Neuronal stem cell (in vitro differentiated cells): Measurements from ENCODE around the gene HSPG2.

Source experiments
- DNase-seq: peaks from one replicate; pipeline ENCODE4 v3.0.0-alpha.2; 2013; ENCODE audit warnings: low spot score
- H2AFZ ChIP-seq: one replicate; pipeline ENCODE4 v1.6.1; 2013; ENCODE audit warnings: mild to moderate bottlenecking, low read length, inconsistent platforms
- H2AK5ac ChIP-seq: 2 replicates; pipeline ENCODE4 v1.6.1; 2013; ENCODE audit warnings: low read depth, mild to moderate bottlenecking, inconsistent platforms, low read length, moderate library complexity, mixed read lengths
- H2BK120ac ChIP-seq: 2 replicates; pipeline ENCODE4 v1.6.1; 2013; ENCODE audit warnings: low read depth, mild to moderate bottlenecking, inconsistent platforms, low read length, moderate library complexity, mixed read lengths
- H2BK12ac ChIP-seq: one replicate; pipeline ENCODE4 v1.6.1; 2013; ENCODE audit warnings: low read length, inconsistent platforms
- H2BK15ac ChIP-seq: 2 replicates; pipeline ENCODE4 v1.6.1; 2013; ENCODE audit warnings: mild to moderate bottlenecking, low read length, inconsistent platforms, mixed read lengths
- H2BK5ac ChIP-seq: one replicate; pipeline ENCODE4 v1.6.1; 2013; ENCODE audit warnings: inconsistent platforms, mild to moderate bottlenecking, low read length, moderate library complexity
- H3K14ac ChIP-seq: one replicate; pipeline ENCODE4 v1.6.1; 2013; ENCODE audit warnings: low read length, inconsistent platforms
- H3K18ac ChIP-seq: 2 replicates; pipeline ENCODE4 v1.6.1; 2013; ENCODE audit warnings: low read length, inconsistent platforms
- H3K23ac ChIP-seq: 2 replicates; pipeline ENCODE4 v1.6.1; 2013; ENCODE audit warnings: low read depth, mild to moderate bottlenecking, mixed read lengths, low read length, inconsistent platforms; ENCODE audit not compliant: poor library complexity
- H3K27ac ChIP-seq: replicated peaks from 3 replicates; pipeline ENCODE4 v1.5.1; 2013; ENCODE audit warnings: low read length, inconsistent platforms
- H3K27me3 ChIP-seq, 3 experiments: 2 replicates each; pipeline ENCODE4 v1.6.1; 2013; ENCODE audit warnings: low read length in 3 of 3, mild to moderate bottlenecking in 2 of 3, inconsistent platforms in 1 of 3, low read depth in 1 of 3, mixed read lengths in 1 of 3, moderate library complexity in 1 of 3; ENCODE audit not compliant: control insufficient read depth in 3 of 3, insufficient read depth in 3 of 3
- H3K36me3 ChIP-seq, 2 donors: replicated peaks in 1 of 2; 2 replicates each; pipeline ENCODE4 v1.6.1; 2013; ENCODE audit warnings: low read length in 2 of 2; ENCODE audit not compliant: control insufficient read depth in 2 of 2, insufficient read depth in 2 of 2
- H3K4ac ChIP-seq: 2 replicates; pipeline ENCODE4 v1.6.1; 2013; ENCODE audit warnings: inconsistent platforms, mild to moderate bottlenecking, low read length, moderate library complexity
- H3K4me1 ChIP-seq, 2 donors: 1 replicate in 1 of 2; 2 replicates in 1 of 2; pipeline ENCODE4 v1.6.1; 2013; ENCODE audit warnings: low read length in 2 of 2, low read depth in 1 of 2; ENCODE audit not compliant: control insufficient read depth in 2 of 2, insufficient read depth in 1 of 2
- H3K4me2 ChIP-seq: one replicate; pipeline ENCODE4 v1.6.1; 2013; ENCODE audit warnings: mild to moderate bottlenecking, low read length, inconsistent platforms; ENCODE audit not compliant: insufficient read depth, poor library complexity, severe bottlenecking
- H3K4me3 ChIP-seq, 2 donors: 2 replicates each; pipeline ENCODE4 v1.5.1; 2013; ENCODE audit warnings: low read length in 2 of 2, mild to moderate bottlenecking in 2 of 2, inconsistent platforms in 1 of 2, moderate library complexity in 1 of 2
- H3K79me1 ChIP-seq: one replicate; pipeline ENCODE4 v1.6.1; 2013; ENCODE audit warnings: low read depth, mild to moderate bottlenecking, inconsistent platforms, low read length, moderate library complexity
- H3K9ac ChIP-seq: one replicate; pipeline ENCODE4 v1.6.1; 2013; ENCODE audit warnings: mild to moderate bottlenecking, low read depth, low read length, inconsistent platforms; ENCODE audit not compliant: poor library complexity
- H3K9me3 ChIP-seq, 2 donors: replicated peaks in 1 of 2; 2 replicates each; pipeline versions ENCODE3 to v1.6.1; 2013; ENCODE audit warnings: low read length in 2 of 2, mild to moderate bottlenecking in 2 of 2, inconsistent platforms in 1 of 2, low read depth in 1 of 2, mixed read lengths in 1 of 2, moderate library complexity in 1 of 2; ENCODE audit not compliant: control insufficient read depth in 2 of 2, insufficient read depth in 1 of 2
- H4K8ac ChIP-seq: one replicate; pipeline ENCODE4 v1.6.1; 2013; ENCODE audit warnings: low read depth, mild to moderate bottlenecking, inconsistent platforms, low read length, moderate library complexity
- H4K91ac ChIP-seq: one replicate; pipeline ENCODE4 v1.6.1; 2013; ENCODE audit warnings: low read length, low read depth, mild to moderate bottlenecking, inconsistent platforms; ENCODE audit not compliant: poor library complexity
- WGBS, 2 donors: extraction: QIAGEN DNeasy Blood & Tissue Kit; methylation state at CpG; one replicate each; pipeline ENCODE4 v1.1.7; 2013; ENCODE audit warnings: missing lambda C conversion rate in 2 of 2, mixed read lengths in 1 of 2; ENCODE audit not compliant: insufficient read length in 2 of 2, insufficient replicate concordance in 1 of 2; ENCODE audit errors: extremely low coverage in 2 of 2; 5-methylcytosine and 5-hydroxymethylcytosine counted together

HSPG2 gene

GRCh38 chr1:21887796-21888195 lies 49.3 kb downstream of the HSPG2 start:
- peaks cover 5% of the 10 kb centered on the region for H3K79me1 ChIP-seq
- peak overlapping the region; percentile 20 for H3K23ac ChIP-seq
- H3K9me3 ChIP-seq, result no peaks in the 10 kb centered on the region
- no peak overlapping the region for H2BK5ac ChIP-seq
- H4K91ac ChIP-seq, result no peak overlapping the region
- no peak overlapping the region for H2AK5ac ChIP-seq
- no peak for DNase-seq
- H3K14ac ChIP-seq, result no peak overlapping the region
- no CpG with 5 or more reads among the region's 11 CpGs for WGBS, 2 donors
- H3K4me2 ChIP-seq, result no peak overlapping the region
- peak overlapping the region; percentile 66 for H3K4ac ChIP-seq
- H3K27me3 ChIP-seq, result no peaks in the 10 kb centered on the region
- no peak overlapping the region for H3K4me3 ChIP-seq
- no peak overlapping the region for H2BK120ac ChIP-seq
- peaks cover 41 to 64% of the 10 kb centered on the region in 2 donors for H3K36me3 ChIP-seq
- peak overlapping the region; percentile 64 for H3K18ac ChIP-seq
- H2BK15ac ChIP-seq, result no peak overlapping the region
- no peak overlapping the region for H2BK12ac ChIP-seq
- H3K27ac ChIP-seq, result no peak overlapping the region
- no peak overlapping the region for H4K8ac ChIP-seq
- H3K4me1 ChIP-seq, result no peaks in the 10 kb centered on the region
- no peak overlapping the region for H3K9ac ChIP-seq
- H2AFZ ChIP-seq, result no peak overlapping the region

GRCh38 chr1:21887216-21887736 lies 49.8 kb downstream of the HSPG2 start:
- Histone ChIP-seq H2AFZ (no peak overlapping the region), H3K4me3 (no peak overlapping the region), H2BK12ac (no peak overlapping the region), H3K36me3 (peaks cover 42 to 67% of the 10 kb centered on the region in 2 donors), H2AK5ac (no peak overlapping the region), H3K9me3 (no peaks in the 10 kb centered on the region), H3K4me2 (no peak overlapping the region), H2BK5ac (no peak overlapping the region), H4K8ac (peak overlapping the region; percentile 43), H3K27ac (no peak overlapping the region), H4K91ac (peak overlapping the region; percentile 30), H3K23ac (peak overlapping the region; percentile 43), H3K18ac (no peak overlapping the region), H3K14ac (peak overlapping the region; percentile 21), H2BK15ac (no peak overlapping the region), H2BK120ac (no peak overlapping the region), H3K27me3 (no peaks in the 10 kb centered on the region), H3K4ac (no peak overlapping the region), H3K4me1 (no peaks in the 10 kb centered on the region), H3K9ac (peak overlapping the region; percentile 21), H3K79me1 (peaks cover 5% of the 10 kb centered on the region)
- WGBS, 2 donors, result no CpG with 5 or more reads among the region's 26 CpGs
- no peak for DNase-seq

GRCh38 chr1:21886486-21887215 lies 50.5 kb downstream of the HSPG2 start:
- no peak overlapping the region for H3K14ac ChIP-seq
- no peak overlapping the region for H2AK5ac ChIP-seq
- no peak for DNase-seq
- no peak overlapping the region for H2BK12ac ChIP-seq
- no peak overlapping the region for H3K9ac ChIP-seq
- no peak overlapping the region for H2BK15ac ChIP-seq
- H2BK5ac ChIP-seq, result no peak overlapping the region
- no peak overlapping the region for H2AFZ ChIP-seq
- H3K36me3 ChIP-seq, result peaks cover 42 to 71% of the 10 kb centered on the region in 2 donors
- H3K4me1 ChIP-seq, result no peaks in the 10 kb centered on the region
- peak overlapping the region in 1 of 2 donors; percentile 22 for H3K4me3 ChIP-seq
- H3K4me2 ChIP-seq, result no peak overlapping the region
- no peaks in the 10 kb centered on the region for H3K9me3 ChIP-seq
- H3K18ac ChIP-seq, result no peak overlapping the region
- H3K27ac ChIP-seq, result no peak overlapping the region
- H4K91ac ChIP-seq, result no peak overlapping the region
- no peak overlapping the region for H3K4ac ChIP-seq
- no peak overlapping the region for H3K23ac ChIP-seq
- WGBS, 2 donors, result no CpG with 5 or more reads among the region's 15 CpGs
- H4K8ac ChIP-seq, result no peak overlapping the region
- no peak overlapping the region for H2BK120ac ChIP-seq
- H3K79me1 ChIP-seq, result peaks cover 5% of the 10 kb centered on the region
- no peaks in the 10 kb centered on the region for H3K27me3 ChIP-seq

GRCh38 chr1:21885236-21886037 lies 51.7 kb downstream of the HSPG2 start:
- no peak overlapping the region for H3K23ac ChIP-seq
- H3K9me3 ChIP-seq, result no peaks in the 10 kb centered on the region
- H3K18ac ChIP-seq, result no peak overlapping the region
- H2BK5ac ChIP-seq, result peak overlapping the region; percentile 48
- H3K79me1 ChIP-seq, result peaks cover 6% of the 10 kb centered on the region
- H2AK5ac ChIP-seq, result no peak overlapping the region
- H3K4me1 ChIP-seq, result no peaks in the 10 kb centered on the region
- no peak overlapping the region for H4K91ac ChIP-seq
- no peak overlapping the region for H3K4me3 ChIP-seq
- H3K9ac ChIP-seq, result peak overlapping the region; percentile 84
- no peak overlapping the region for H2BK120ac ChIP-seq
- DNase-seq, result no peak
- H3K27ac ChIP-seq, result no peak overlapping the region
- no peak overlapping the region for H3K4ac ChIP-seq
- no peak overlapping the region for H3K14ac ChIP-seq
- H3K36me3 ChIP-seq, result peaks cover 48 to 72% of the 10 kb centered on the region in 2 donors
- H3K27me3 ChIP-seq, result no peaks in the 10 kb centered on the region
- peak overlapping the region; percentile 65 for H4K8ac ChIP-seq
- H3K4me2 ChIP-seq, result no peak overlapping the region
- no peak overlapping the region for H2BK12ac ChIP-seq
- H2BK15ac ChIP-seq, result no peak overlapping the region
- no CpG with 5 or more reads among the region's 24 CpGs for WGBS, 2 donors
- H2AFZ ChIP-seq, result no peak overlapping the region
